GM20000 (cell line): ENCODE measurements around the gene SLC44A5.

Source experiments
- DNase-seq: peaks from one replicate; pipeline ENCODE4 v3.0.0; 2012; ENCODE audit warnings: low spot score
- TF ChIP-seq, protein P1 (sequence below): IDR thresholded peaks from 2 replicates; pipeline ENCODE4 v1.5.1; 2012; ENCODE audit warnings: mild to moderate bottlenecking, control low read depth; ENCODE audit errors: extremely low read depth, missing control alignments

Gene SLC44A5

GRCh38 chr1:75521658-75522057, 89.3 kb downstream of the SLC44A5 start:
- TF ChIP-seq, protein P1, sequence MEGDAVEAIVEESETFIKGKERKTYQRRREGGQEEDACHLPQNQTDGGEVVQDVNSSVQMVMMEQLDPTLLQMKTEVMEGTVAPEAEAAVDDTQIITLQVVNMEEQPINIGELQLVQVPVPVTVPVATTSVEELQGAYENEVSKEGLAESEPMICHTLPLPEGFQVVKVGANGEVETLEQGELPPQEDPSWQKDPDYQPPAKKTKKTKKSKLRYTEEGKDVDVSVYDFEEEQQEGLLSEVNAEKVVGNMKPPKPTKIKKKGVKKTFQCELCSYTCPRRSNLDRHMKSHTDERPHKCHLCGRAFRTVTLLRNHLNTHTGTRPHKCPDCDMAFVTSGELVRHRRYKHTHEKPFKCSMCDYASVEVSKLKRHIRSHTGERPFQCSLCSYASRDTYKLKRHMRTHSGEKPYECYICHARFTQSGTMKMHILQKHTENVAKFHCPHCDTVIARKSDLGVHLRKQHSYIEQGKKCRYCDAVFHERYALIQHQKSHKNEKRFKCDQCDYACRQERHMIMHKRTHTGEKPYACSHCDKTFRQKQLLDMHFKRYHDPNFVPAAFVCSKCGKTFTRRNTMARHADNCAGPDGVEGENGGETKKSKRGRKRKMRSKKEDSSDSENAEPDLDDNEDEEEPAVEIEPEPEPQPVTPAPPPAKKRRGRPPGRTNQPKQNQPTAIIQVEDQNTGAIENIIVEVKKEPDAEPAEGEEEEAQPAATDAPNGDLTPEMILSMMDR: no peak
- DNase-seq: no peak

DNA sequence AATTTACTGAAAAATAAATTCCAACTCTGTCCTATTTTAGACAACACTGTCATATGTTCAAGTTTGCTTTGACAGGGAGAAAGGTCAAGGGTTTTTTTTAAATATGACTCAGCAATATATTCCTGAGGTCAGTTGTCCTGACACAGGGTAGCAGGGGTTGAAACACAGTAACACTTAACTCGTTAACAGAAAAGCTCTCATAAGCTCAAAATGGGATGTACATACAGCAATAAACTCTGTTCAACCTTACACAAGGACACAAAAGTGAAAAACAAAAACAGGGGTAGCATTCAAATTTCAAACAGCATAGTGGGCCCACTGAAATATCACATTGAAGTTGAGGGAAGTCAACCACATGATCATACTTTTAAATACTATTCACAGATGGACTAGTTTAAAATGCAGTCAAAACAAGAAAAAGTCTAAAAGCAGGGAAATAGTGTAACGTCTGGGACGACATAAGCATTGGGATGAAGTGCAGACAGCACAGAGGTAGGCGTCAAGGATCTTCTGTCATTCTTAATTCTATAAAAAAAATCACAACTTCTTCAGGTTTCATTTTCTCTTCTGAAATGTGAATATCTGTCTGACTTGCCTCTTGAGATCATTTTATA, 89.9 kb downstream of the SLC44A5 start:
- TF ChIP-seq, protein P1: no peak
- DNase-seq: no peak

GRCh38 chr1:75519651-75520427, 91.1 kb downstream of the SLC44A5 start:
- TF ChIP-seq, protein P1: no peak
- DNase-seq: no peak

GRCh38 chr1:75518686-75519085, 92.2 kb downstream of the SLC44A5 start:
- no peak for DNase-seq
- TF ChIP-seq, protein P1: no peak

GRCh38 chr1:75514270-75514669, 96.6 kb downstream of the SLC44A5 start:
- TF ChIP-seq, protein P1: no peak
- no peak for DNase-seq

DNA sequence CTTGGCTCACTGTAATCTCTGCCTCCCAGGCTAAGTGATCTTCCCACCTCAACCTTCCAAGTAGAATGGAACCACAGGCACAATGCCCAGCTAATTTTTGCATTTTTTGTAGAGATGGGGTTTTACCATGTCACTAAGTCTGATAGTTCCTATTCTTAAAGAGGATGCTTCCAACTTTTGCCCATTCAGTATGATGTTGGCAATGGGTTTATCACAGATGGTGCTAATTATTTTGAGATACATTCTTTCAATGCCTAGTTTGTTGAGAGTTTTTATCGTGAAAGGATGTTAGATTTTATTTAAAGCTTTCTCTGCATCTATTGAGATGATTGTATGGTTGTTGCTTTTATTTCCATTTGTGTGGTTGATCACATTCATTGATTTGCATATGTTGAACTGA, 103.9 kb downstream of the SLC44A5 start:
- no peak for DNase-seq
- TF ChIP-seq, protein P1: no peak

GRCh38 chr1:75503221-75503974, 107.5 kb downstream of the SLC44A5 start:
- TF ChIP-seq, protein P1: no peak
- no peak for DNase-seq
